Left kidney (tissue), 8 donors: ENCODE data around the gene NABP1. TPM values are rescaled to one million over a fixed set of nuclear protein-coding genes. Genes with fewer than 3 reads are reported as not detected.
A peak's percentile ranks its signal among the peaks of the same experiment; 100 is the strongest.
"Not testable (repeated sequence)": the region's sequence is repeated elsewhere in the genome, so short reads cannot be mapped to it uniquely, and the experiment has no call there.

Experiments
- DNase-seq: peaks from one replicate; pipeline ENCODE4 v3.0.0-alpha.2; 2013
- long read RNA-seq, 8 donors: transcript quantifications; one replicate each; lab custom pipeline, GENCODE V29; 2026
- polyA plus RNA-seq: library from polyadenylated mRNA; unstranded; fragments of 120-200 nt; gene quantifications from one replicate; pipeline ENCODE4 v1.2.1, GENCODE V29; 2013; ENCODE audit not compliant: insufficient read length

NABP1 gene, protein sequence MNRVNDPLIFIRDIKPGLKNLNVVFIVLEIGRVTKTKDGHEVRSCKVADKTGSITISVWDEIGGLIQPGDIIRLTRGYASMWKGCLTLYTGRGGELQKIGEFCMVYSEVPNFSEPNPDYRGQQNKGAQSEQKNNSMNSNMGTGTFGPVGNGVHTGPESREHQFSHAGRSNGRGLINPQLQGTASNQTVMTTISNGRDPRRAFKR
- 39.5 TPM for polyA plus RNA-seq
- long read RNA-seq, donor 1, full-length matches to known transcripts, result 4 of 4 reads
- long read RNA-seq, donor 1, partial matches to known transcripts, result 0 of 4 reads
- long read RNA-seq, donor 1, other reads (novel, unspliced or antisense), result 0 of 4 reads
- long read RNA-seq, donor 2, partial matches to known transcripts, result 0 of 4 reads
- long read RNA-seq, donor 2, other reads (novel, unspliced or antisense), result 0 of 4 reads
- long read RNA-seq, donor 3, full-length matches to known transcripts, result 2 of 7 reads
- long read RNA-seq, donor 3, partial matches to known transcripts, result 5 of 7 reads
- long read RNA-seq, donor 3, other reads (novel, unspliced or antisense), result 0 of 7 reads
- long read RNA-seq, donor 4, partial matches to known transcripts, result 0 of 1 reads
- long read RNA-seq, donor 4, other reads (novel, unspliced or antisense), result 0 of 1 reads
- long read RNA-seq, donor 5, full-length matches to known transcripts, result 9 of 18 reads
- long read RNA-seq, donor 5, partial matches to known transcripts, result 0 of 18 reads
- long read RNA-seq, donor 5, other reads (novel, unspliced or antisense), result 9 of 18 reads
- long read RNA-seq, donor 6, partial matches to known transcripts, result 0 of 2 reads
- long read RNA-seq, donor 6, other reads (novel, unspliced or antisense), result 0 of 2 reads
- long read RNA-seq, donor 7, partial matches to known transcripts, result 14 of 25 reads
- long read RNA-seq, donor 7, other reads (novel, unspliced or antisense), result 5 of 25 reads
- long read RNA-seq, donor 8, partial matches to known transcripts, result 0 of 2 reads
- long read RNA-seq, donor 8, other reads (novel, unspliced or antisense), result 0 of 2 reads

DNA sequence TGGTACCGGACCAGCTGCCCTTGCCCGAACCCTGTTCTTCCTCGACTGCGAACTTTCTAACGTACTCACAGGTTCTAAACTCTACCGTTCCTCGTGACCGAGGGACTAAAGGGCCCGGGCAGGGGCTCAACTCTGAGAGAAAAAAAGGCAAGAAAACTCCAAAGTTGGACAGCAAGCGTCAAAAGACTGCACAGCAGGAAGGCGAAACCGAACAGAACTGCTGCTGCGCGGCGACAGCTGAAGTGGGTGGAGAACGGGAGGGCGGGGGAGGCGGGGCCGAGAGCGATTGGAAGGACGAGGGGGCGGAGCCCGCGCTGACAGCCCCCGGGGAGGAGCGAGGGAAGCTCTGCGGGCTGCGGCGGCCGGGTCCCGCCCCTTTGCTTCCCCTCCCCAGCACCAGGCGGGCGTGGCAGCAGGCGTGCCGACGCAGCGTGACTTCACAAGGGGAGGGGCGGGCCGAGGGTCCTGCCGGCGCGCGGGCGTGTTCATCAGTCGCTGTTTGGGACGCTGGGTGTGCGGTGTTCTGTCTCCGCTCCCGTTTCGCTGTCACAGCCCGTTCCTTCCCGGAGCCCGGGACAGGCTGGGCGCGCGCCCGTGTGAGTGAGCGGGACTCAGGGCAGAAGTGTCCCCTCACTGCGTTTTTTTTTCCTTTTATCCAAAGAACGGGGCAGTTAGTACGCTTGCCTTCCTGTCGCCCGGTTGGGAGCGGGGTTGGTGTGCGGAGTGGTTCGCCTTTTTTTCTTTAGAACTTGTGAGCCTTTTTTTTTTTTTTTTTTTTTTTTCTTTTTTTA lies at the start of gene NABP1:
Gene NABP1, plus strand, starts transcription at position 491 of the 791 bp plus-strand sequence. CDS start 479 bp downstream, outside the sequence.
- DNase-seq, result peak; percentile 94

DNA sequence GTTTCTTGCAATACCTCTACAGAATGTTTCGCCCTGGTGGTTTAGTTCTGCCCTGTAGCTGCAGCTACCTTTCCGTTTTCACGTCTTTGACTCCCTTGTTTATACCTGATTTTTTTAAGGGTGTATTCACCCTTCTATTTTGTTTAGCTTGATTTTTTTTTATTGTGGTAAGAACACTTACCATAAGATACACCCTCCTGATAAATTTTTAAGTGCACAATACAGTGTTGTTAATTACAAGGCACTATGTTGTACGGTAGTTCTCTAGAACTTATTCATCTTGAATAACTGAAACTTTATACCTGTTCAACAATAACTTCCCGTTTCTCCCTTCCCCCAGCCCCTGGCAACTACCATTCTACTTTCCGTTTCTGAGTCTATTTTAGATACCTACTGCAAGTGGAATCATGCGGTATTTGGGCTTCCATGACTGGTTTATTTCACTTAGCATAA lies 48.9 kb upstream of the NABP1 start:
- no peak for DNase-seq

DNA sequence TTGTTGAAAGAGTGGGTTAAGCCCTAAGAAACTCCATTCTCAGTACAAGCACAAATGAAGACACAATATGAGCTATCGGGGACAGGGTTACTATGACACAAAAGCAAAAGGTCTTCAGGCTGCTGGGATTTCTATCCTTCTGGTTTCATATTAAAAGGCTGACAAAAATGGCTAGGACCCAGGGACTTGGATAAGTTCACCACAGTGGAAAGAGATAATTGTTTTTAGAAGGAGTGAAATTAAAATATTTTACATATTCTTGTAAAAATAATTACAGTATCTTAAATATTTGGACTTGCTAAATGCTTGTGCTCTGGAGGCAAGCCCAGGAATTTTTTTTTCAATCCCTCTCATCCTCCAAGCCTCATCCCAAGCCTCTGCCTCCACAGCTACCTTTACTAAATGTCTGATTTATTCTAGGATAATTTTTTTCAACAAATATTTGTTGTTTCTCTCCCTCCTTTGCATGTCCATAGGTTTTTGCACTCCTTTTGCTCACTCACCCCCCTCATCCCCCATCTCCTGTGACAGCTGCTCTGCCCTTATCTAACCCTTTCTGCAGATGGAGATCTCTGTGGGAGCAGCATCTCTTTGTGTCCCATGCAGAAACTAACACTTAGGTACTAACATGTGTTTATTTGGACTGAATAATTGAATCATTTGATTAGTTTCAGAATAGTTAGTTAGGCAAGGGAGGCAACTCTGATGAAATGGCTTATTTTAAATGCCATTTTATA lies 47.8 kb upstream of the NABP1 start:
- DNase-seq, result no peak

DNA sequence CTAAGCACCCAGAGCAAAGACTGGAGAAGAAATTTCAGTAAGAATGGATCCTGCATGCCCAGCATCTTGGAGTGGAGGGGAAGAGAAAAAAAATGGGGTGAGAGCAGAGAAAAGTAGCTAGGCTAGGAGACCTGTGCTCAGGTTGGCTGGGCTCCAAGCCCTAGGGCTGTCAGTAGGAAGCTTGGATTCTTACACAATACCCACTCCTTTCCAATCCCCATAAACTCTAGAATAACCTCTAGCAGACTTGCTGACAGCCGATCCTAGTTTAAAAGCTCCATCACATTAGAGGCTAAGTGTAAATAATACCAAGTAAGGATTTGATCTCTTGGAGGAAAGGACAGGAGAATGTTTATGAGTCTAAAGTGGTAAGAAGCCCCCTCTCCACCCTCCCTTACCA lies 46.2 kb upstream of the NABP1 start:
- no peak for DNase-seq

DNA sequence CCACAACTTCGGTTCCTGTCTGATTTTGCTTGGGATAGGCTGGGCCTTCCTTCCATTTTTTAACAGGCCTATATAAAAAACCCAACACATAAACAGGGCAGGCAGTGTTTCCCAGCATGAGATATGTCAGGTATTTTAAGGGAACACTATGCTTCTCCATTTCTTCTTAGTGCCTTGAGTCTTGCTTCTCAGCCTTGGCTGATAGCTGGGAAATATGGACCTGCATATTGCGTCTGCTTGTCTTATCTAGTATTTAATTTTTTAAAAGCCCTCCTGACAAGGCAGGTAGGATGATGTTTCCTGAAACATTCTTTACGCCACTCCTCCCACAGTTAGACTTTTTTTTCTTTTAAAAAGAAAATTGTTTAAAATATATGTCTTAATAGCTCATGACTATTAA lies 45.5 kb upstream of the NABP1 start:
- no peak for DNase-seq

DNA sequence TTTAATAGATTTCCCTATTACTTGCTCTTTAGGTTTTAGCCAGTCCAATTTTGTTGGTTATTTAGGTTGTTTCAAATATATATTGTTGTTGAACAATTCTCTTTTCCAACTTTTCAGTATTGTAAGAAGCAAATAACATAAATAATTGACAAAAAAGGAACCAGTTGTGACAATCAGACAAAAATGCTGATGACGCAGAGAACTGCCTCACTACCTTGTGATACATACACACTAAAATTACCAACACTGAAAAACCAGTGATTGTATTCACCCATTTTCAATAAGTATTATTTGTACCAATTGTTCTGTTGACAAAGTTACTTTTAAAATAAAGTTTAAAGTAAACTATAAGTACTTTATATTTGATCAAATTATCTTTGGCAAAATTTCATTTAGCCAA lies 43.1 kb upstream of the NABP1 start:
- DNase-seq, result no peak

DNA sequence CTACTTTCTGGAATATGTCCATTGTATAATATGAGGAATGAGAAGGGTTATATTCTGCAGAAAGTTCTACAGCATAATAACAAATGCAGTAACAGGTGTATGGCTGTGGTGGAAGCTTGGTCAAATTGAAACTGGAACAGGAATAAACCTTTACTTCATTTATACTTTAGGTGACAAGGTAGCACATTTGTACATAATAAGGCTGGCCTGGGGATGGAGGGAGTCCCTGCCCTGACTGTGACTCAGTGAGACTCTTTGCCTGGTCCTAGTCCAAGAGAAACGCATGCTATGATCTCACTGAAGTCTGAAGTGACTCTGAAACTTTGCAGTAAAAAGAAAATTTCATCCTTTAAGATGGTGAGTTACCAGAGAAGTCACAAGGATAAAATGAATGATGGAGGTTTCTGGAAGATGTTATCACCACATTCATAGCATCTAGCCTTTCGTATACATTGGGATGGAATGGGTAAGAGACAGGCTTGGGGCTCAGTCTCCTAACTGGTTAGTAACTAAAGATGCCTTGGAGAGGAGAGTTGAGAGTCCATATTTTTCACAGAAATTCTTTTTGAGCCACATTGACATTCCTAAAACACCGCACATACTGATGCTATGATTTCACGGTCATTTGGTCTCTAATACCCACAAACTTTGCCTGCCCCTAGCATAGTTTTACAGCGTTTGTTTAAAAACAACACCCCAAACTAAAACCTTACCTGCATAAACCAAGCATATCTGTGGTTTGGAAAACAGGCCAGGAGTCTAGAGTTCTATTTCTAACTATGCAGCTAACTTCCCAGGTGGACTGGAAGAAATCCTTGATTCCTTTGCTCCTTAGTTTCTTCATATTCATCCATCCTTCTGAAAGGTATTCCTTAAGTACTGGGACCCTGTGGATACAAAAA lies 42.4 kb upstream of the NABP1 start:
- DNase-seq, result no peak

DNA sequence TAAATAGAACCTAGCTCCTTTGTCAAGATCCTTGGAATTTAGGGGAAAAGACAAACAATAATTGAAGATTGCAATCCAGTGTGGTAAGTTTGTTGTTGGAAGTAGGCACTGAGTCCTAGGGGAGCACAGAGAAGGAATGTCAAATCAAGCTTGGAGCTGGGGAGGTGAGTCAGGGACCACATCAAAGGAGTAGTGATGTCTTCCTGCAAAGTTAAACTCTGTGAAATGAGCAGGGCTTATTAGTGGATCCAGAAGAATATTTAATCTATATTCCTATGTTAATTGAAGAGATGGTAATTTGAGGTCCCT lies 41.7 kb upstream of the NABP1 start:
- no peak for DNase-seq

DNA sequence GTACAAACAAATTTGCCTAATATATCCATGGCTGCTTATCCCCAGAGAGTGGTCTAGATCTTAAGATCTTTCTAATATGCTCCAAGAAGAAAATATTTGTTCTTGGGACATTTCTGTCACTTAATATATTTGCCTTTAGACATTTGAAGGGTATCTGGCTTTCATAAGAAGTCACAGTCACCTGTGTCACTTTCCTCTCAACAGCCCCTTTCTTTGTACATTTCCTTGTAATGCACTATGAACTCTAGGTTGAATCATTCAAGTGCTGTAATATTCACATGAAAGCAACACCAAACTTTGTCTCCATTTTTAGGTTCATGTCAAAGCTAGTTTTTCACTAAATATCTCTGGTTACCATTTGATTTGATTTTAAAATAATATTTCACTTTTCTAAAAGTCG lies 41.4 kb upstream of the NABP1 start:
- DNase-seq, result no peak

DNA sequence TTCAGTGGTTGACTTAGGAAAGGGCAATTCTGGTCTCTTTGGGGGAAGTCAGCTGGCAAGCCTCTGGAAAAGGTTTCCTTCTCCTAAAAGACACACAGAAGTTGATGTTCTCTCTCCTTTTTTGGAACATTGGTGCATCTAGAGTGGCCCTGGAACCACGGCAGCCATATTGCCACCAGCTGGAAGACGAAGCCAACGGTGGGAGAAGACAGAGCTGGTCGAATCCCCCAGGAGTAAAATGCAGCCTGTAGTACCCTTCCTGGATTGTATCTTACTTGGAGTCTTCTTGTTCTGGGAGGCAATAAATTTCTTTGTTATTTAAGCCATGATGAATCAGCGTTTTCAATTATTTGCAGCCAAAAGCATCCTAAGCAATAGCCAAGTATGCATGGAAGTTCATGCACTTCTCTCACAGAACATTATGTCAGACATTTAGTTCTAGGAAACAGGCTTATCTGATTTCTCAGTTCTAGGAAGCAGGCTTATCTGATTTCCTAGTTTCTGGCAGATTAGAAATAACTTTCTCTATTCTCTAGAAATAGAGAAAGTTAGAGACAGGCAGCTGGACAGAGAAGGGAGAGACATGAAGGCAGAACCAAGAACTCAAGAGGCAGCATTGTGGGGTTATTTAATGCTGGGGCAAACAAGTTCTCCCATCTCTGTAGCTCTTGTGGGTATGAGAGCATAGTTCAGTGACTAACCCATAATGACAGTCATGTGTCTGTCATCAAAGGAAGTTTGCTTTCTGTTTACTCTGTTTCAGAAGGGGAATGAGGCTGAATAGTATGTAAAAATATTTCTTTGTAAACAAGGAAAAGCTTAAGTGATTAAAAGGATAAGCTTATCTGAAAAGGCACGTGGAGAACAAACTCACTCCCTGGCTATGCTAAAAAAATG lies 40.5 kb upstream of the NABP1 start:
- DNase-seq, result no peak

DNA sequence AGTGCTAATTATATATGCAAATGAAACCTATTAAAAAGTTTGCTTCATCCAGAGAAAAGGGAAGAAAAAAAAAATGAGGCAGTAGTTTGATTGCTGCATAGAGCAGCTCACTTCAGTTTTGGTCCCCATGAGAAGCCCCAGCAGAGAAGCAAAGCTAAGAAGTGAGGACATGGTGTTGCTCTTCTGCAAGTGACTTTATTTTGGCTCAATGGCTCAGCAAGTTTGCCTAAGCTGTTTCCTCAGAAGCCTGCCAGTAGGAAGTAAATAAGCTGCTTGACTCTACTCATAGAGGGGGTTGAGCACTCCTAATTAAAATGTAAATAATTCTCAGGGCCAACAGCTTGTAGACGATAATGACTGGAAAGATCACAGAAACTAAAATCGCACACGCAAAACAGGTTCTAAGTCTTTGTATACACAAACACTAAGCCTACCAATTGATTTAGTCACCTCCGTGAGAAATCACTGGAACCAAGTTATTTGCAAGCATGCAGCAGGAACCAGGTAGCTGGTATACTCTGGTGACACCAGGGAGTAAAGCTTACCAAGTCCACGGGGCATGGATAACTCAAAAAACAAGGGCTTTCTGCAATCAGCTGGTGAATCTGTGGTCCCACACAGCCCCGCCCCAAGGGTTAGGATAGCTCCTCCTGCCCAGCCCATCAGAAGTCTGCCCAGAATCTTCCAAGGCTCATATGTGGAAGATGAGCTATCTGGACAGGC lies 39.7 kb upstream of the NABP1 start:
- DNase-seq, result no peak

DNA sequence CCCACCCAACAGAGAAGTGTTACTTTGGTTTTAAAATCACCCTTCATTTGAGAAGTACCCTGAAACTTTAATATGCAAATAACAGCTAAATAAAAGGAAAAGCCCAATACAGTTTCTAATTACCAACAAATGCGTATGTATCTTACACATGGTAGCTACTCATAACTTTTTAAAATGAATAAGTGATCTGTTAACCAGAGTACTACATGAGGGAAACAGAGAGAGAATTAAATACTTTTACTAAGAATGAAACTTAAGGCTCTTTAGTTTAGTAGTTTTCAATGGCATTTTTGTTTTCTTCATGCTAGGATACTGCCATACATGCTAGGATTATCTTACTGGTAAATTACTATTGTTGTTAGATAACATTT lies 39.1 kb upstream of the NABP1 start:
- no peak for DNase-seq

DNA sequence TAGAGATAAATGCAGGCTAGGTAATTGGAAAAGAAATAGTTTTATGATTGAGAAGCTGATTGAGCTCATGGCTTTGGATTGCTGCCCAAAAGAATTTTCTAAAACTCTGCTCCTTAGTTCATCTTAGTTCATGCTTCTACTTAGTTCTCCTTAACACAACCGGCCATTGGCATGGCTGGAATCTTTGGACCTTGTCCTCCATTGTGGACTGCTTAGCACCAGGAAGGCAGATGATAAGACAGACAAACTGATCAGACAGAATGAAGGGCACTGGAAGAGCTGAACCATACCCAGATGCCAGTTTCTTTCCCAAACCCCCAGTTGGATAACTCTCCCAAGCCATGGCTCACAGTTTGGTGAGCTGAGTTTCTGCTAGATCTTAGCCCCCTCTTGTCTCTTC lies 36.3 kb upstream of the NABP1 start:
- DNase-seq, result no peak

DNA sequence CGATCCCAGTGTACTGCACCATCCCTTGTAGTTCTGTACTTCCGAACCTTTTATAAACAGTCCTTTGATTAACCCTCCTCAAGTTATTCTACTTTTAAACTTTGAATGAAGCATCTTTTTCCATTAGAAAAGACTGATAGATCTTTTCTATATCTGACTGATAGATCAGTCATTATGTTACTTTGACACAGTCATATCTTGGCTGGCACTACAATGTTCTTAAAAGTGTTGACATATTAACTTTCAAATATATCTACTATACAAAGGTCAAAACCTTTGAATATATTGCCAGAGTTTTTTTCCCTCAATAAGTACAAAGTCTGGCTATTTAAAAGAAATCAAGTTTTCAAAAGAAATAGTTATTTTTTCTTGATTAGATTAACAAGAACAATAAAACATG lies 35.4 kb upstream of the NABP1 start:
- DNase-seq, result no peak

DNA sequence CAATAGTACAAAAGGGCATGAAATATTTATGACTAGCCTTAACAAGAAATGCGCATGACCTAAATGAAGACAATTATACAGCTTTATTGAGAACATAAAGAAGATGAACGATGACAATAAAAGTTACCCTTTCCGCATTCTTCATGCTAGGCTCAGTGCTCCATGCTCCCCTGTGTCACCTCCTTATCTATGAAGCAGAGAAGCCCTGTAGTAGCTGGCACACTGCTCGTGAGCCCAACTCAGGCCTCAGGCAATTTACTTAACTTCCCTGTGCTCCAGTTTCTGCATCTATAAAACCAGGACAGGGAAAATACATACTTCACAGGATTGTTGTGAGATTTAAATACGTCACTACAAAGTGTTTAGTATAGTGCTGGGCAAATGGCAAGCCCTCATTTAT lies 34.5 kb upstream of the NABP1 start:
- DNase-seq, result no peak

DNA sequence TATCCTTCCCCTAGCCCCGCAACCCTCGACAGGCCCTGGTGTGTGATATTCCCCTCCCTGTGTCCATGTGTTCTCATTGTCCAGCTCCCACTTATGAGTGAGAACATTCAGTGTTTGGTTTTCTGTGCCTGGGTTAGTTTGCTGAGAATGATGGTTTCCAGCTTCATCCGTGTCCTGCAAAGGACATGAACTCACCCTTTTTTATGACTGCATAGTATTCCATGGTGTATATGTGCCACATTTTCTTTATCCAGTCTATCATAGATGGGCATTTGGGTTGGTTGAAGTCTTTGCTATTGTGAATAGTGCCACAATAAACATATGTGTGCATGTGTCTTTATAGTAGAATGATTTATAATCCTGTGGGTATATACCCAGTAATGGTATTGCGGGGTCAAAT lies 33.3 kb upstream of the NABP1 start:
- not testable (repeated sequence) for DNase-seq

DNA sequence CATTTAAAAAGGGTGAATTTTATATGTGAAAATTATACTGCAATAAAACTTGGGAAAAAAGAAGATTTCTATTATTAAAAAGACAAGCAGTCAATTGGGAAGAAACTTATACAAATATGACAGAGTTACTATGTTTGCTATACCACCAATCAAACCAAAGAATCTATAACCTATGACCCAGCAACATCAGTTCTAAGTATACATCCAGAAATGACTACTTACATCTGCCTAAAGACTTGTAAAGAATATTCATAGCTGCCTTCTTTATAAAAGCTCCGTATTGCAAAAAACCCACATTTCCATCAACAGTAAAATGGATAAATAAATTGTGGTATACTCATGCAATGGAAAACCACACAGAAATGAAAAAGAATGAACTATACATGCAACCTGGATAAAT lies 32.9 kb upstream of the NABP1 start:
- DNase-seq, result no peak

DNA sequence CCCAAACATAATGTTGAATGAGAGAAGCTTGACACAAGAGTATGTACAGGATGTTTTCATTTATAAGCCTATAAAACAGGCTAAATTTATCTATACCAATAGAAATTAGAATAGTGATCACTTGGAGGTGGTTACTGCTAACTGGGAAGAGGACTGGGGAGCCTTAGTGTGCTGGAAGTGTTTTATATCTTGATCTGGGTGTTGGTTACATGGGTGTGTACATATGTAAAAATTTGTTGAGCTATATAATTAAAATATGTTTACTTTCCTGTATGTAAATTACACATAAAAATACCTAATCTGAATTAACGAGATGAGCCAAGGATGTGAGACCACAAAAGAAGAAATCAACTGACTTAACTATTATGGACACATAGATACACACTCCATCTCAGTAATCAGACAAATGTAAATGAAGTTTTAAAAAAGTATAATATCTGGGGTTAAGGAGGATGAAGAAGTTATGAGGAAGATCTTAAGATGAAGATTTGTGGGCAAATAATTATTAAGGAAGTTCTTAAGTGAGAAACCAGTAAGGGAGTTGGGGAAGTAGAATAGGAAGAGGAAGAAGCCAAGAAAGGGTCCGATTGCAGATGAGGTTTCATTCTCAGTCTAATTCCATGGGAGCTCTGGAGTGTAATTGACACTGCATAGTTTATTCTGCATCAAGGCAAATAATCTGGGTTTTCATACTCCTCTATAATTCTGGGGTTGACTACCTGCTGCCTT lies 32.3 kb upstream of the NABP1 start:
- no peak for DNase-seq
